Sigmoid colon (tissue), 4 donors: ENCODE measurements around the gene ASF1A.

Experiments used
- CTCF ChIP-seq, 4 experiments: fragments of 450-650 bp in 3 of 4; fragments of 200-600 bp in 1 of 4; IDR thresholded peaks; one replicate each; pipeline ENCODE4 v1.5.1; 2016 to 2019; ENCODE audit warnings: antibody characterized with exemption in 4 of 4, mild to moderate bottlenecking in 3 of 4, moderate library complexity in 2 of 4
- EP300 ChIP-seq, 4 donors: sonication (generic); formaldehyde crosslinking; IDR thresholded peaks; one replicate each; pipeline ENCODE4 v1.6.1; 2017; ENCODE audit warnings: antibody characterized with exemption in 4 of 4
- POLR2AphosphoS5 ChIP-seq, 4 donors: sonication (generic); formaldehyde crosslinking; IDR thresholded peaks; one replicate each; pipeline ENCODE4 v1.6.1; 2017; ENCODE audit warnings: antibody characterized with exemption in 4 of 4

DNA sequence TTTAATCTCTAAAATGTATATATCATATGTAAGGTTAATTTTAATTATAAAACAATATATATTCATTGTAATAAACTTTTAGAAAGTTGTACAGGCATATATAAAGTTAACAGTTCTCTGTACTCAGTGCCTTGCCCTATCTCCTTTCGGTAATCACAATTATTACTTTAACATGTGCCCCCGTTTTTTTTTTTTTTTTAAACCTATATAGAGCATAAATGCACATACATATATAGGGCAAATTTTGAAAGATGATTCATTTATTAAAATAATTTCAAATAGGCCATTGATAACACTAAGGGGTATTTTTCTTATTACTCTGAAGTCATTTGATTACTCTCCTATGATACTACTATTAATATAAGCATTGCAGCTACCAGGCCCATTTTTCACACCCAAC, 1.9 kb downstream of the ASF1A start:
- TF ChIP-seq CTCF (IDR thresholded peaks at IDR 0.05) (no peak), POLR2AphosphoS5 (IDR thresholded peaks at IDR 0.05) (no peak), EP300 (IDR thresholded peaks at IDR 0.05) (no peak)
